Stimulated activated CD8-positive, alpha-beta memory T cell treated with anti-CD3 and anti-CD28 coated beads, Interleukin-2, amount 100 ng/mL, for 1 hour (primary cell): Measurements from ENCODE around the gene MKLN1.
"Not testable (repeated sequence)": the region's sequence is repeated elsewhere in the genome, so short reads cannot be mapped to it uniquely, and the experiment has no call there.

Experiments used
- DNase-seq, 2 donors: peaks; one replicate each; pipeline ENCODE4 v3.0.0-alpha.2; 2020; ENCODE audit warnings: low read depth in 2 of 2

Gene MKLN1

GRCh38 chr7:131462715-131463114, 135.0 kb downstream of the MKLN1 start:
- not testable (repeated sequence) for DNase-seq

- DNase-seq, result no peak
Measured at GRCh38 chr7:131466735-131467365, 139.2 kb downstream of the MKLN1 start.

- no peak for DNase-seq
Measured at GRCh38 chr7:131467788-131468187, 140.1 kb downstream of the MKLN1 start.

- DNase-seq, result no peak
Measured at GRCh38 chr7:131471250-131472004, 143.8 kb downstream of the MKLN1 start.

GRCh38 chr7:131476740-131477139, 149.1 kb downstream of the MKLN1 start:
- DNase-seq, result no peak

- no peak for DNase-seq
Measured at GRCh38 chr7:131480384-131481315, 153.0 kb downstream of the MKLN1 start.

- DNase-seq, result no peak
Measured at GRCh38 chr7:131482800-131483199, 155.1 kb downstream of the MKLN1 start.

GRCh38 chr7:131483586-131483985, 155.9 kb downstream of the MKLN1 start:
- no peak for DNase-seq

GRCh38 chr7:131486346-131486745, 158.7 kb downstream of the MKLN1 start:
- DNase-seq, result no peak

- no peak for DNase-seq
Measured at GRCh38 chr7:131487217-131487616, 159.5 kb downstream of the MKLN1 start.

GRCh38 chr7:131488361-131488760, 160.7 kb downstream of the MKLN1 start:
- DNase-seq, result no peak

GRCh38 chr7:131489196-131489595, 161.5 kb downstream of the MKLN1 start:
- DNase-seq, result no peak

- no peak for DNase-seq
Measured at GRCh38 chr7:131489881-131490280, 162.2 kb downstream of the MKLN1 start.

GRCh38 chr7:131493081-131493480, 165.4 kb downstream of the MKLN1 start:
- no peak for DNase-seq

GRCh38 chr7:131493581-131493980, 165.9 kb downstream of the MKLN1 start:
- no peak for DNase-seq

- no peak for DNase-seq
Measured at GRCh38 chr7:131494182-131494581, 166.5 kb downstream of the MKLN1 start.

GRCh38 chr7:131495669-131496498, 168.2 kb downstream of the MKLN1 start:
- no peak for DNase-seq

GRCh38 chr7:131497454-131497853, 169.8 kb downstream of the MKLN1 start:
- no peak for DNase-seq

GRCh38 chr7:131498237-131498885, 170.7 kb downstream of the MKLN1 start:
- no peak for DNase-seq

- no peak for DNase-seq
Measured at GRCh38 chr7:131499801-131500200, 172.1 kb downstream of the MKLN1 start.

- no peak for DNase-seq
Measured at GRCh38 chr7:131500357-131500756, 172.7 kb downstream of the MKLN1 start.
